Heart left ventricle (tissue), 16 donors: ENCODE measurements around the gene VWA3B. TPM values are rescaled to one million over a fixed set of nuclear protein-coding genes. Genes with fewer than 3 reads are reported as not detected.

Experiments used
- ATAC-seq, 4 donors: fragments of 200-7000 bp; cut with Tn5 transposase; one replicate each; pipeline ENCODE4 v1.9.1; 2020 to 2022; ENCODE audit warnings: moderate library complexity in 4 of 4, mild to moderate bottlenecking in 3 of 4, moderate number of reproducible peaks in 1 of 4
- DNase-seq, 5 donors: peaks; one replicate each; pipeline ENCODE4 v3.0.0-alpha.2; 2020
- H3K27ac ChIP-seq, 12 donors: fragments of 200-600 bp; sonication (generic) in 4 of 12; one replicate each; pipeline versions ENCODE4 v1.5.0 to v1.8.0; 2016 to 2022; ENCODE audit warnings: mild to moderate bottlenecking in 2 of 12
- H3K27me3 ChIP-seq, 9 donors: fragments of 200-600 bp; sonication (generic) in 2 of 9; one replicate each; pipeline versions ENCODE4 v1.5.1 to v1.8.0; 2016 to 2022; ENCODE audit warnings: mild to moderate bottlenecking in 3 of 9
- H3K36me3 ChIP-seq, 9 donors: fragments of 200-600 bp; sonication (generic) in 2 of 9; one replicate each; pipeline versions ENCODE4 v1.5.0 to v1.8.0; 2018 to 2022; ENCODE audit warnings: mild to moderate bottlenecking in 2 of 9
- H3K4me1 ChIP-seq, 12 donors: fragments of 200-600 bp; sonication (generic) in 4 of 12; one replicate each; pipeline versions ENCODE4 v1.5.0 to v1.8.0; 2016 to 2022; ENCODE audit warnings: mild to moderate bottlenecking in 3 of 12
- H3K4me3 ChIP-seq, 12 donors: fragments of 200-600 bp; sonication (generic) in 4 of 12; one replicate each; pipeline versions ENCODE4 v1.5.0 to v1.8.0; 2017 to 2022; ENCODE audit warnings: mild to moderate bottlenecking in 9 of 12, moderate library complexity in 4 of 12
- H3K9me3 ChIP-seq, 12 donors: fragments of 200-600 bp; sonication (generic) in 4 of 12; one replicate each; pipeline versions ENCODE4 v1.5.0 to v1.8.0; 2016 to 2022; ENCODE audit warnings: mild to moderate bottlenecking in 1 of 12
- POLR2A ChIP-seq, 2 donors: fragments of 450-650 bp; IDR thresholded peaks; one replicate each; pipeline ENCODE4 v1.6.1; 2017; ENCODE audit warnings: antibody characterized with exemption in 2 of 2, mild to moderate bottlenecking in 2 of 2, moderate library complexity in 2 of 2
- WGBS, 4 donors: extraction: QIAGEN DNeasy Blood & Tissue Kit in 2 of 4; methylation state at CpG; one replicate each; pipeline versions ENCODE4 v1.1.5 to v1.1.7; 2013 to 2018; 5-methylcytosine and 5-hydroxymethylcytosine counted together
- intact Hi-C, 10 donors: fragments of 100-400 bp; cut with DNase I; formaldehyde crosslinking; loops; one replicate each; pipeline versions ENCODE4 v1.11.1 to v1.14.2; 2022
- polyA plus RNA-seq, 2 donors: library from polyadenylated mRNA; stranded (reverse); fragments of 200-250 nt; gene quantifications; one replicate each; pipeline ENCODE4 v1.2.3, GENCODE V29; 2013
- total RNA-seq, 9 donors: library from RNA; depleted of rRNA in 2 of 9; stranded (reverse); fragments of >200 nt in 2 of 9; fragmentation: NEBNext Ultra II Directional in 3 of 9; extraction: Animal tissue kit (Norgen Biotek cat#: 25700) in 3 of 9; gene quantifications; one replicate each; pipeline versions ENCODE4 v1.1.0 to v1.2.4, GENCODE V29; 2016 to 2023
- TF ChIP-seq, protein P1 (sequence below), 12 donors: fragments of 200-600 bp; sonication (generic) in 4 of 12; IDR thresholded peaks; one replicate each; pipeline versions ENCODE4 v1.5.0 to v1.8.0; 2018 to 2022; ENCODE audit warnings: antibody characterized with exemption in 12 of 12, mild to moderate bottlenecking in 5 of 12
- donor health status: ischemic (EF 13 %, LVEDD 7.1; RV severe dilation, severe dysfunction).
- donor health status: healthy with polysubstance abuse.
- donor health status: DM: no; HTN: yes; CAD: no.
- donor health status: DM: no; HTN: no; CAD: no.
- donor health status: ischemic (EF 25% LVEDD 6.9; RV normal size, moderate dysfunction).
- donor health status: ischemic (EF 25% LVEDD 5.7; RV mildly dilated, moderate dysfunction).
- donor health status: healthy.
- donor health status: DM: yes; HTN: yes; CAD: no.
- donor health status: ischemic (EF 35%, LVEDD 5.7; RV mildly dilated, moderate dysfunction).
- donor health status: nonischemic (EF 11% LVEDD 7.7; RV severe dilation, severe dysfunction).
- donor health status: DM: yes; HTN: yes; CAD: no.
- donor health status: PGD.
- donor health status: ischemic (EF 29% LVEDD 5.4; RV normal size, mild dysfunction).
- donor health status: nonischemic (EF 23%, LVEDD 6.1; RV moderate dilation, normal function).

The VWA3B gene
- total and polyA plus RNA-seq, 11 donors, result 0.11 to 0.61 (median 0.24) TPM; not detected in 1

DNA sequence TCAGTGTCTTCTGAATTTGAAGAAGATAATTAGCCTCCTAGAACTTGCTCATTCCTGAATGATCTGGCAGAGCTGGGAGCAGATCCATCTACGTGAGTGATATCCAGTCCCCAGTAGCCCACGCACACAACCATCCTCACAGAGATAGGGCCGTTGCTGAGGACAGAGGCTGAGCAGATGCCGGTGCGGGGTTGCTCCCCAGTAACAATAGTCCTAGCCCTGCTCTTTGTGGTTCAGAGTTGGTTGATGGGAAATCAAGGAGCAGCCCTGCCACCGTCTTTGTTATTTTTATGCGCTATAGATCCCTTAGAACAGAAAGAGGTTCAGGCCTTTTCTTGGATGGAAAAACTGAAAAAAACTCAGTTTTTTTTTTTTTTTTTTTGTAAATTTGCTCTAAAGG is 69.3 kb downstream of the VWA3B start:
- ATAC-seq (no peak), DNase-seq (no peak)
- 80 to 90% (median 81%) methylated on average over 7 of the region's 7 CpGs for WGBS, 4 donors
- no peaks in the 10 kb centered on the region for H3K27me3 ChIP-seq
- no peaks in the 10 kb centered on the region for H3K36me3 ChIP-seq
- intact Hi-C loops, result no loop called here
- peak overlapping the region in 7 of 12 donors; percentile 8 to 64 (median 28) for H3K27ac ChIP-seq
- H3K4me3 ChIP-seq, result no peak overlapping the region
- TF ChIP-seq, protein P1, sequence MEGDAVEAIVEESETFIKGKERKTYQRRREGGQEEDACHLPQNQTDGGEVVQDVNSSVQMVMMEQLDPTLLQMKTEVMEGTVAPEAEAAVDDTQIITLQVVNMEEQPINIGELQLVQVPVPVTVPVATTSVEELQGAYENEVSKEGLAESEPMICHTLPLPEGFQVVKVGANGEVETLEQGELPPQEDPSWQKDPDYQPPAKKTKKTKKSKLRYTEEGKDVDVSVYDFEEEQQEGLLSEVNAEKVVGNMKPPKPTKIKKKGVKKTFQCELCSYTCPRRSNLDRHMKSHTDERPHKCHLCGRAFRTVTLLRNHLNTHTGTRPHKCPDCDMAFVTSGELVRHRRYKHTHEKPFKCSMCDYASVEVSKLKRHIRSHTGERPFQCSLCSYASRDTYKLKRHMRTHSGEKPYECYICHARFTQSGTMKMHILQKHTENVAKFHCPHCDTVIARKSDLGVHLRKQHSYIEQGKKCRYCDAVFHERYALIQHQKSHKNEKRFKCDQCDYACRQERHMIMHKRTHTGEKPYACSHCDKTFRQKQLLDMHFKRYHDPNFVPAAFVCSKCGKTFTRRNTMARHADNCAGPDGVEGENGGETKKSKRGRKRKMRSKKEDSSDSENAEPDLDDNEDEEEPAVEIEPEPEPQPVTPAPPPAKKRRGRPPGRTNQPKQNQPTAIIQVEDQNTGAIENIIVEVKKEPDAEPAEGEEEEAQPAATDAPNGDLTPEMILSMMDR (IDR thresholded peaks at IDR 0.05), result no peak
- no peak for TF ChIP-seq POLR2A (IDR thresholded peaks at IDR 0.05)
- H3K4me1 ChIP-seq, result peaks cover 0 to 68% (median 30%) of the 10 kb centered on the region in 12 donors
- no peaks in the 10 kb centered on the region for H3K9me3 ChIP-seq

DNA sequence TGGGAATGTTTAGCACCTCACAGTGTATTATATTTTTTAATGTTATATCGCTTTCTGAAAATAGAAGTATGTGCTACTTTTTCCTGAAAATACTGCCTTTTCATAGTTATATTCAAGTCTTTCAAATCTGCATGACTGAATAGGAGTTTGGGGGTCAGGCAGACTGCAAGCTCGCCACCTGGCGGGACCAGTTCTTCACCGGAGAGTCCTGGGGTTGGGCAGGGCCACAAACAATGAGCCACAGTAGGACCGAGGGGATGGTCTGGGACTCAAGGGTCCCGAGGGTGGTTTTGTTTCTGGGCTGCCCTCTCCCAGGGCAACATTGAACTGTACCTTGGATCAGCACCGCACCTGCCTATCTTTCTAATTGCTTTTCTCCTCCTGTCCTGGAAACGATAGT is 70.6 kb downstream of the VWA3B start:
- peaks cover 3 to 80% (median 39%) of the 10 kb centered on the region in 12 donors for H3K4me1 ChIP-seq

DNA sequence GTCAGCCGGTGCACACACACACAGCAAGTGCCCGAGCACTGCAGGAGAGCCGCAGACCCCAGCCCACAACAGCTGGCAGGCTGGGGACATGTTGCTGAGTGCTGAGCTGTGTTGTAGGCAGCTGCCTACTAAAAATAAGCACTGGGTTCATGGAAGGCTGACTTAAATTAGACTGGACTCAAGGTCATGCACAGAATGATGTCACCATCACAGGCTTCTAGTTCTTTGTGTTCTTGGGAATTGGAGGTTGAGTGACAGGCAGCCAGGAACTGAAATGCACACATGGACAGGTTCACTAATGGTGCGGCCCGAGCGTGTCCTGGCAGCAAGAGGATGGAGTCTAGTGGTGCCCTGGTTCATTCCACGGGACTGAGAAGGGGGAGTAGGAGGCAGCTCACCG is 71.3 kb downstream of the VWA3B start:
- WGBS, 4 donors, result 39 to 48% (median 42%) methylated on average over 4 to 8 of the region's 8 CpGs
- intact Hi-C loops, result no loop called here
- Histone ChIP-seq H3K9me3 (no peaks in the 10 kb centered on the region), H3K36me3 (no peaks in the 10 kb centered on the region), H3K27me3 (no peaks in the 10 kb centered on the region), H3K27ac (peak overlapping the region; percentile 76 to 96 (median 92)), H3K4me1 (peaks cover 3 to 80% (median 45%) of the 10 kb centered on the region in 12 donors), H3K4me3 (no peak overlapping the region)
- ATAC-seq, result peak; percentile 77 to 83 (median 78)
- TF ChIP-seq POLR2A (IDR thresholded peaks at IDR 0.05), result no peak
- TF ChIP-seq, protein P1 (IDR thresholded peaks at IDR 0.05), result no peak
- peak in 4 of 5 donors; percentile 70 to 81 (median 76) for DNase-seq

More for the DNA sequence above, 70.6 kb downstream of the VWA3B start:
- H3K4me3 ChIP-seq, result no peak overlapping the region
- ATAC-seq (no peak), DNase-seq (no peak)
- H3K27ac ChIP-seq, result peak overlapping the region; percentile 68 to 96 (median 92)
- TF ChIP-seq, protein P1 (IDR thresholded peaks at IDR 0.05), result no peak
- no peak for TF ChIP-seq POLR2A (IDR thresholded peaks at IDR 0.05)
- H3K9me3 ChIP-seq, result no peaks in the 10 kb centered on the region
- no peaks in the 10 kb centered on the region for H3K27me3 ChIP-seq
- 66 to 78% (median 69%) methylated on average over 8 of the region's 8 CpGs for WGBS, 4 donors
- H3K36me3 ChIP-seq, result no peaks in the 10 kb centered on the region
- intact Hi-C loops, result no loop called here

DNA sequence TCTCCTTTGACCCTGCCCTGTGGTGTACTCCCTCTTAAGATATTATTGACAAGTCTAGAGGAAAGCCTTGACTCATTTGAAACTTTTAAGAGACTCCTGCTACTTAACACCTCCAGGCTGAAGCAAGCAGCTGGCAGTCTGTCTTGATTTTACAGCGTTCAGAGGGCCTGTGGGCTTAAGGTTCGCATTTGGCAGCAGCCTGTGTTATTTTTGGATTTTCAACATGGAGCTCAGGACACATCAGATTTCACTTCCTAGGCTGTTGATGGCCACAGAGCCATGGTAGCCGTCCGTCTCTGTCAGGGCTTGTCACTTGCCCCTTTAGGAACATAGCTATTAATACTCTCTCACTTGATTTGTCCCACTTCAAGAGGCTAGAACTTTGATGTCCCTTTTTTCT is 73.6 kb downstream of the VWA3B start:
- no peak overlapping the region for H3K4me3 ChIP-seq
- H3K27ac ChIP-seq, result peak overlapping the region; percentile 76 to 96 (median 92)
- ATAC-seq, result peak; percentile 60 to 75 (median 66)
- TF ChIP-seq POLR2A (IDR thresholded peaks at IDR 0.05), result peak in 1 of 2 donors; percentile 29
- TF ChIP-seq, protein P1 (IDR thresholded peaks at IDR 0.05), result no peak
- H3K36me3 ChIP-seq, result no peaks in the 10 kb centered on the region
- no peaks in the 10 kb centered on the region for H3K9me3 ChIP-seq
- peak in 4 of 5 donors; percentile 56 to 77 (median 66) for DNase-seq
- H3K27me3 ChIP-seq, result no peaks in the 10 kb centered on the region
- intact Hi-C loops, result loop anchor here in 3 of 10 donors (5.0 to 10.0 kb wide), 2 partner anchors 166 to 293 kb away; partner anchors contain the start of gene TMEM131 (in 3 of the 3)
- 31 to 46% (median 37%) methylated on average over 4 of the region's 4 CpGs for WGBS, 4 donors
- H3K4me1 ChIP-seq, result peaks cover 3 to 81% (median 50%) of the 10 kb centered on the region in 12 donors
